Panc1 (cell line): ENCODE data around the gene PSMA4. TPM values are rescaled to one million over a fixed set of nuclear protein-coding genes. Genes with fewer than 3 reads are reported as not detected.

Experiments
- ATAC-seq: fragments of 200-7000 bp; cut with Tn5 transposase; 2 replicates; pipeline ENCODE4 v1.9.1; 2020; ENCODE audit warnings: mild to moderate bottlenecking, moderate library complexity
- BruUV-seq: library from RNA; stranded (reverse); fragments of 400-500 nt; replicated peaks from 2 replicates; lab custom pipeline; 2021; lab: Mats Ljungman, UMichigan
- CTCF ChIA-PET: fragments of 300-600 bp; sonication (Branson Sonifier 250); formaldehyde crosslinking; loops from one replicate; lab custom pipeline; 2022; ENCODE audit warnings: antibody characterized with exemption; lab: Charles Lee
- POLR2A ChIA-PET: fragments of 300-600 bp; sonication (Branson Sonifier 250); formaldehyde crosslinking; loops from one replicate; lab custom pipeline; 2022; ENCODE audit warnings: antibody characterized with exemption; lab: Charles Lee
- DNase-seq: peaks from one replicate; pipeline ENCODE4 v3.0.0-alpha.2; 2010; ENCODE audit warnings: low read depth, low spot score
- H3K27ac ChIP-seq: 2 replicates; pipeline ENCODE4 v1.5.1; 2011; ENCODE audit warnings: mild to moderate bottlenecking, low read length, inconsistent platforms
- H3K27me3 ChIP-seq: fragments of 200-500 bp; sonication (Bioruptor generic); 2 replicates; pipeline ENCODE4 v1.6.0; 2014; ENCODE audit warnings: low read length, inconsistent platforms; ENCODE audit not compliant: control insufficient read depth, insufficient read depth
- H3K36me3 ChIP-seq: fragments of 200-500 bp; sonication (Bioruptor generic); 2 replicates; pipeline ENCODE4 v1.5.1; 2014; ENCODE audit warnings: inconsistent platforms, mild to moderate bottlenecking, low read length, moderate library complexity; ENCODE audit not compliant: control insufficient read depth, insufficient read depth
- H3K4me1 ChIP-seq: 2 replicates; pipeline ENCODE4 v1.5.1; 2011; ENCODE audit warnings: inconsistent platforms, mild to moderate bottlenecking, low read length, moderate library complexity; ENCODE audit not compliant: control insufficient read depth, insufficient read depth
- H3K4me3 ChIP-seq, 2 experiments: 2 replicates each; pipeline ENCODE4 v1.5.1; 2011 to 2012; ENCODE audit warnings: low read depth in 2 of 2, low read length in 2 of 2, mild to moderate bottlenecking in 2 of 2, inconsistent platforms in 1 of 2, moderate library complexity in 1 of 2
- H3K9me3 ChIP-seq: fragments of 200-500 bp; sonication (Bioruptor generic); 2 replicates; pipeline ENCODE4 v1.5.1; 2014; ENCODE audit warnings: low read depth, mild to moderate bottlenecking, inconsistent platforms, low read length, moderate library complexity; ENCODE audit not compliant: control insufficient read depth, insufficient read depth
- POLR2AphosphoS5 ChIP-seq: IDR thresholded peaks from 2 replicates; pipeline ENCODE4 v1.6.1; 2012; ENCODE audit warnings: mild to moderate bottlenecking, low read depth, low read length, moderate library complexity
- SIN3A ChIP-seq: IDR thresholded peaks from 2 replicates; pipeline ENCODE4 v1.6.1; 2012; ENCODE audit warnings: low read depth, mild to moderate bottlenecking, low read length, moderate library complexity, borderline replicate concordance; ENCODE audit not compliant: insufficient read depth
- TCF7L2 ChIP-seq: IDR thresholded peaks from 2 replicates; pipeline ENCODE4 v1.6.1; 2011; ENCODE audit warnings: mild to moderate bottlenecking, low read depth, low read length, inconsistent platforms
- in situ Hi-C: cut with HindIII; loops from 2 replicates; pipeline ENCODE4 v1.10.0; 2016; ENCODE audit warnings: low sequenced_read_pairs, low pct_unique_long_range_greater_than_20kb
- intact Hi-C: fragments of 100-400 bp; cut with micrococcal nuclease; formaldehyde crosslinking; loops from one replicate; pipeline ENCODE4 v1.10.0; 2022; ENCODE audit not compliant: unreplicated experiment
- total RNA-seq: library from RNA; stranded (reverse); gene quantifications from one replicate; pipeline ENCODE4 v1.2.1, GENCODE V29; 2021; ENCODE audit not compliant: unreplicated experiment
- TF ChIP-seq, protein P1 (sequence below): fragments of 450-650 bp; IDR thresholded peaks from 2 replicates; pipeline ENCODE4 v1.5.1; 2017; ENCODE audit warnings: mild to moderate bottlenecking
- TF ChIP-seq, protein P2 (sequence below), 2 experiments: IDR thresholded peaks; 2 replicates each; pipeline ENCODE4 v1.6.1; 2011 to 2012; ENCODE audit warnings: low read depth in 2 of 2, control low read depth in 1 of 2, low read length in 1 of 2, mild to moderate bottlenecking in 1 of 2, moderate library complexity in 1 of 2; ENCODE audit not compliant: insufficient read depth in 1 of 2

The PSMA4 gene
- total RNA-seq, 1 experiment from 2014 or later = 303 TPM

DNA sequence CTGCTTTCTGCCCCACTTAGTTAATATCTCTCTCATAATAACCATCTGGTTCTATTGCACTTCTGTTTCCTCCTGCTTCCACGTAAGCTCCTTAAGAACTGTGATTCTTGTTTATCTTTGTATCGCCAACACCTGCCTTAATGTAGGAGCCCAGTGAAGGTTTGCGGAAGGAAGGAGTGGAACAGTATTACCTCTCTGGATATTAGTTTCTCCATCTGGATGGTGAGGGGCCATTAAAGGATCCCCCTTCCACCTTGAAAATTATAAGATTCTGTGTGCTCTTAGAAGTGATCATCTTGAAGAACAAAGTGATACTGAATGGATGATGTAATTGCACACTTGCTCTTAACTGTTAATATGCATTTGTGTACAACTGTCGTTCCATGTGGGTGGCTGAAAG is 27.3 kb downstream of the PSMA4 start:
- no peaks in the 10 kb centered on the region for H3K9me3 ChIP-seq
- BruUV-seq = no TSS peak
- H3K36me3 ChIP-seq = no peaks in the 10 kb centered on the region
- DNase-seq (no peak), ATAC-seq (no peak)
- intact Hi-C loops (no loop called here), in situ Hi-C loops (no loop called here)
- ChIA-PET CTCF (interaction anchor here (0.7 kb wide), 1 partner anchor 260 kb away, joined by 3 read pairs; no protein-coding TSS in a partner anchor), POLR2A (interaction anchor here (0.6 kb wide), 1 partner anchor 305 kb away, joined by 6 read pairs; the partner anchor contains the start of gene MORF4L1)
- H3K4me3 ChIP-seq = peak overlapping the region; percentile 33 to 85
- H3K27me3 ChIP-seq = no peaks in the 10 kb centered on the region
- TF ChIP-seq, protein P1, sequence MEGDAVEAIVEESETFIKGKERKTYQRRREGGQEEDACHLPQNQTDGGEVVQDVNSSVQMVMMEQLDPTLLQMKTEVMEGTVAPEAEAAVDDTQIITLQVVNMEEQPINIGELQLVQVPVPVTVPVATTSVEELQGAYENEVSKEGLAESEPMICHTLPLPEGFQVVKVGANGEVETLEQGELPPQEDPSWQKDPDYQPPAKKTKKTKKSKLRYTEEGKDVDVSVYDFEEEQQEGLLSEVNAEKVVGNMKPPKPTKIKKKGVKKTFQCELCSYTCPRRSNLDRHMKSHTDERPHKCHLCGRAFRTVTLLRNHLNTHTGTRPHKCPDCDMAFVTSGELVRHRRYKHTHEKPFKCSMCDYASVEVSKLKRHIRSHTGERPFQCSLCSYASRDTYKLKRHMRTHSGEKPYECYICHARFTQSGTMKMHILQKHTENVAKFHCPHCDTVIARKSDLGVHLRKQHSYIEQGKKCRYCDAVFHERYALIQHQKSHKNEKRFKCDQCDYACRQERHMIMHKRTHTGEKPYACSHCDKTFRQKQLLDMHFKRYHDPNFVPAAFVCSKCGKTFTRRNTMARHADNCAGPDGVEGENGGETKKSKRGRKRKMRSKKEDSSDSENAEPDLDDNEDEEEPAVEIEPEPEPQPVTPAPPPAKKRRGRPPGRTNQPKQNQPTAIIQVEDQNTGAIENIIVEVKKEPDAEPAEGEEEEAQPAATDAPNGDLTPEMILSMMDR = no peak
- TF ChIP-seq SIN3A (no peak), TCF7L2 (no peak), POLR2AphosphoS5 (no peak)
- TF ChIP-seq, protein P2, sequence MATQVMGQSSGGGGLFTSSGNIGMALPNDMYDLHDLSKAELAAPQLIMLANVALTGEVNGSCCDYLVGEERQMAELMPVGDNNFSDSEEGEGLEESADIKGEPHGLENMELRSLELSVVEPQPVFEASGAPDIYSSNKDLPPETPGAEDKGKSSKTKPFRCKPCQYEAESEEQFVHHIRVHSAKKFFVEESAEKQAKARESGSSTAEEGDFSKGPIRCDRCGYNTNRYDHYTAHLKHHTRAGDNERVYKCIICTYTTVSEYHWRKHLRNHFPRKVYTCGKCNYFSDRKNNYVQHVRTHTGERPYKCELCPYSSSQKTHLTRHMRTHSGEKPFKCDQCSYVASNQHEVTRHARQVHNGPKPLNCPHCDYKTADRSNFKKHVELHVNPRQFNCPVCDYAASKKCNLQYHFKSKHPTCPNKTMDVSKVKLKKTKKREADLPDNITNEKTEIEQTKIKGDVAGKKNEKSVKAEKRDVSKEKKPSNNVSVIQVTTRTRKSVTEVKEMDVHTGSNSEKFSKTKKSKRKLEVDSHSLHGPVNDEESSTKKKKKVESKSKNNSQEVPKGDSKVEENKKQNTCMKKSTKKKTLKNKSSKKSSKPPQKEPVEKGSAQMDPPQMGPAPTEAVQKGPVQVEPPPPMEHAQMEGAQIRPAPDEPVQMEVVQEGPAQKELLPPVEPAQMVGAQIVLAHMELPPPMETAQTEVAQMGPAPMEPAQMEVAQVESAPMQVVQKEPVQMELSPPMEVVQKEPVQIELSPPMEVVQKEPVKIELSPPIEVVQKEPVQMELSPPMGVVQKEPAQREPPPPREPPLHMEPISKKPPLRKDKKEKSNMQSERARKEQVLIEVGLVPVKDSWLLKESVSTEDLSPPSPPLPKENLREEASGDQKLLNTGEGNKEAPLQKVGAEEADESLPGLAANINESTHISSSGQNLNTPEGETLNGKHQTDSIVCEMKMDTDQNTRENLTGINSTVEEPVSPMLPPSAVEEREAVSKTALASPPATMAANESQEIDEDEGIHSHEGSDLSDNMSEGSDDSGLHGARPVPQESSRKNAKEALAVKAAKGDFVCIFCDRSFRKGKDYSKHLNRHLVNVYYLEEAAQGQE (IDR thresholded peaks at IDR 0.05; ENCODE audit: insufficient read depth in 1 of 2, low read depth in 2 of 2, low read length in 1 of 2) = no peak
- H3K4me1 ChIP-seq = peaks cover 18% of the 10 kb centered on the region
- H3K27ac ChIP-seq = peak overlapping the region; percentile 66

DNA sequence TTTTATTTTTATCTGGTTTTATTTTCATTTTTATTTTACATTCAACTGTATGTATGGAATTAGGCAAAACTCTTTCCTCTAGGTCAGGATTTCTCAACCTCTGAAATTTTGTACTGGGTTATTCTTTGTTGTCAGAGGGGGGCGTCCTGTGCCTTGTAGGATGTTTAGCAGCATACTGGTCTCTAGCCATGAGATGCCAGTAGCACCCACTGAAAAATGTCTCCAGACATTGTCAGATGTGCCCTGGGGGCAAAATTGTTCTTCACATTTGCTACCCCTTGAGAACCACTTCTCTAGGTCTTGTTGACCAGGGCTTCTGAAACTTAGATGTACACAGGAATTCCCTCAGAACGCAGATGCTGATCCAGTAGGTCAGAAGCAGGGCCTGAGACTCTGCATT is 30.5 kb downstream of the PSMA4 start:
- ATAC-seq = no peak
- DNase-seq = no peak
- peaks cover 13% of the 10 kb centered on the region for H3K4me1 ChIP-seq
- H3K27ac ChIP-seq = no peak overlapping the region
- H3K36me3 ChIP-seq = no peaks in the 10 kb centered on the region
- ChIA-PET CTCF (no interaction called here), POLR2A (no interaction called here)
- no TSS peak for BruUV-seq
- intact Hi-C loops (no loop called here), in situ Hi-C loops (no loop called here)
- H3K9me3 ChIP-seq = no peaks in the 10 kb centered on the region
- H3K4me3 ChIP-seq = no peak overlapping the region
- H3K27me3 ChIP-seq = no peaks in the 10 kb centered on the region
- TF ChIP-seq POLR2AphosphoS5 (no peak), SIN3A (no peak), TCF7L2 (no peak)
- TF ChIP-seq, protein P1 = peak; percentile 26
- TF ChIP-seq, protein P2 (IDR thresholded peaks at IDR 0.05; ENCODE audit: insufficient read depth in 1 of 2, low read depth in 2 of 2, low read length in 1 of 2) = no peak
